Astrocyte (in vitro differentiated cells and primary cell): ENCODE results near the gene SDK1.
"Not testable (repeated sequence)": the region's sequence is repeated elsewhere in the genome, so short reads cannot be mapped to it uniquely, and the experiment has no call there.

ENCODE experiments used
- CTCF ChIP-seq: IDR thresholded peaks from 2 replicates; pipeline ENCODE4 v1.5.1; 2011; ENCODE audit warnings: low read depth, mild to moderate bottlenecking, inconsistent platforms, low read length, moderate library complexity; ENCODE audit not compliant: insufficient read depth
- EZH2 ChIP-seq: IDR thresholded peaks from 2 replicates; pipeline ENCODE4 v1.6.1; 2012; ENCODE audit warnings: mild to moderate bottlenecking, low read length, inconsistent platforms; ENCODE audit not compliant: insufficient read depth

DNA sequence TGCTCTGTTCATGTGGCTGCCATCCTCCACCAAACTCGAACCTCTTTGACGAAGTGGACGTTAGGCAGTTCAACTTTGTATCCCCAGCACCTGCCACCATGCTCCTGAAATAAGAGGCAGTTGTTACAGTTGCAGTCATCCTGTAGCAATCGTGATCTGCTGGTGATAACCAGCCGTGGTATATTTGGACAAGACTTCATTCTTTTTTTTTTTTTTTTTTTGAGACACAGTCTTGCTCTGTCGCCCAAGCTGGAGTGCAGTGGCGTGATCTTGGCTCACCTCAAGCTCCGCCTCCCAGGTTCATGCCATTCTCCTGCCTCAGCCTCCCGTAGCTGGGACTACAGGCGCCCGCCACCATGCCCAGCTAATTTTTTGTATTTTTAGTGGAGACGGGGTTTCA is 640.7 kb downstream of the SDK1 start:
- TF ChIP-seq CTCF, EZH2: not testable (repeated sequence)
